Neural crest cell (in vitro differentiated cells): ENCODE data around the gene PRG2. TPM values are rescaled to one million over a fixed set of nuclear protein-coding genes. Genes with fewer than 3 reads are reported as not detected.
"Not testable (repeated sequence)": the region's sequence is repeated elsewhere in the genome, so short reads cannot be mapped to it uniquely, and the experiment has no call there.

Source experiments
- DNase-seq: peaks from one replicate; pipeline ENCODE4 v3.0.0; 2021; ENCODE audit warnings: low read depth, mixed read lengths, low spot score
- H3K27ac Mint-ChIP-seq: one replicate; pipeline ENCODE4 v1.8.0; 2021; ENCODE audit warnings: mild to moderate bottlenecking, mixed read lengths; ENCODE audit not compliant: unreplicated experiment
- H3K27me3 Mint-ChIP-seq: 2 replicates; pipeline ENCODE4 v1.8.0; 2021; ENCODE audit warnings: low read depth, mild to moderate bottlenecking, mixed read lengths
- H3K36me3 Mint-ChIP-seq: 2 replicates; pipeline ENCODE4 v1.8.0; 2021; ENCODE audit warnings: low read depth, mild to moderate bottlenecking, mixed read lengths
- H3K4me1 Mint-ChIP-seq: 2 replicates; pipeline ENCODE4 v1.8.0; 2021; ENCODE audit warnings: mixed read lengths
- H3K4me3 Mint-ChIP-seq: one replicate; pipeline ENCODE4 v1.8.0; 2021; ENCODE audit warnings: mild to moderate bottlenecking, mixed read lengths
- H3K9me3 Mint-ChIP-seq: 2 replicates; pipeline ENCODE4 v1.8.0; 2021; ENCODE audit warnings: mixed read lengths
- CTCF ChIP-seq: fragments of 200-600 bp; sonication (generic); conservative IDR thresholded peaks from 2 replicates; pipeline ENCODE4 v1.5.0; 2021; ENCODE audit warnings: antibody characterized with exemption, mild to moderate bottlenecking
- total RNA-seq: library from RNA; stranded (reverse); gene quantifications from 2 replicates; pipeline ENCODE4 v1.2.1, GENCODE V29; 2021

PRG2 gene
- total RNA-seq, 1 donor from 2014 or later, result not detected

- Mint-ChIP-seq H3K27me3 (no peaks in the 10 kb centered on the region), H3K27ac (peak within 1 kb of the TSS; percentile 69), H3K4me3 (peak within 1 kb of the TSS; percentile 84), H3K4me1 (peaks cover 49% of the 10 kb centered on the region), H3K36me3 (peaks cover 2% of the 10 kb centered on the region), H3K9me3 (no peaks in the 10 kb centered on the region)
- TF ChIP-seq CTCF, result no peak
- no peak for DNase-seq
Measured at GRCh38 chr11:57338142-57338541, 52.3 kb downstream of the PRG2 start, which contains the start of gene P2RX3. Gene P2RX3 (plus strand): TSS chr11:57338352. CDS start chr11:57338551, 199 bp downstream.

- DNase-seq, H3K27me3 Mint-ChIP-seq, H3K9me3 Mint-ChIP-seq, H3K36me3 Mint-ChIP-seq, H3K27ac Mint-ChIP-seq: not testable (repeated sequence)
- Mint-ChIP-seq H3K4me1 (peaks cover 52% of the 10 kb centered on the region), H3K4me3 (peak overlapping the region; percentile 94)
Measured at GRCh38 chr11:57336856-57337255, 53.6 kb downstream of the PRG2 start.

Other genes starting within 250 kb of the PRG2 start
- gene LRRC55, start 208.7 kb downstream of the PRG2 start, total RNA-seq, result 6.0 and 6.4 TPM in 2 replicates
- gene APLNR, start 153.4 kb downstream of the PRG2 start, total RNA-seq, result 3.0 and 3.9 TPM in 2 replicates
- gene TNKS1BP1, start 65.7 kb downstream of the PRG2 start, total RNA-seq, result 105 and 114 TPM in 2 replicates
- 280 TPM in 2 replicates for gene SSRP1, start 54.8 kb downstream of the PRG2 start, total RNA-seq
- 14.3 and 15.5 TPM in 2 replicates for gene P2RX3, start 52.3 kb downstream of the PRG2 start, total RNA-seq
- gene PRG3, start 9.5 kb downstream of the PRG2 start, total RNA-seq, result not detected in 2 replicates
- gene SLC43A3, start 36.5 kb upstream of the PRG2 start, total RNA-seq, result 52.9 and 53.7 TPM in 2 replicates
- 2.4 and 3.4 TPM in 2 replicates for gene RTN4RL2, start 69.9 kb upstream of the PRG2 start, total RNA-seq
- 4.5 and 4.7 TPM in 2 replicates for gene SLC43A1, start 125.1 kb upstream of the PRG2 start, total RNA-seq
- 103 and 108 TPM in 2 replicates for gene TIMM10, start 140.1 kb upstream of the PRG2 start, total RNA-seq
- gene SMTNL1, start 146.9 kb upstream of the PRG2 start, total RNA-seq, result not detected in 2 replicates
- gene UBE2L6, start 177.0 kb upstream of the PRG2 start, total RNA-seq, result 66.0 and 68.7 TPM in 2 replicates
- 28.0 and 31.7 TPM in 2 replicates for gene SERPING1, start 207.0 kb upstream of the PRG2 start, total RNA-seq